Measurements from ENCODE around the gene SPTBN5.

GRCh38 chr15:41921639-41922038 lies 27.8 kb upstream of the SPTBN5 start:
- TF ChIP-seq POLR2AphosphoS5 (IDR thresholded peaks at IDR 0.05; ENCODE audit: low read depth, low read length): no peak
- TF ChIP-seq REST (IDR thresholded peaks at IDR 0.05; ENCODE audit: insufficient read depth in 1 of 2, low read depth in 2 of 2, low read length in 2 of 2): no peak
- TF ChIP-seq TAF1 (IDR thresholded peaks at IDR 0.05; ENCODE audit: borderline replicate concordance, insufficient read depth, low read length): no peak
- no peak for TF ChIP-seq SIN3A (IDR thresholded peaks at IDR 0.05; ENCODE audit: borderline replicate concordance, insufficient read depth, low read length)
- TF ChIP-seq FOXP2 (optimal IDR thresholded peaks at IDR 0.05; ENCODE audit: borderline replicate concordance, extremely low read depth, extremely low read length, insufficient read depth): no peak
